Sigmoid colon (tissue), 4 donors: ENCODE measurements around the gene TMC8.

ENCODE experiments used
- CTCF ChIP-seq, 4 experiments: fragments of 450-650 bp in 3 of 4; fragments of 200-600 bp in 1 of 4; IDR thresholded peaks; one replicate each; pipeline ENCODE4 v1.5.1; 2016 to 2019; ENCODE audit warnings: antibody characterized with exemption in 4 of 4, mild to moderate bottlenecking in 3 of 4, moderate library complexity in 2 of 4
- EP300 ChIP-seq, 4 donors: sonication (generic); formaldehyde crosslinking; IDR thresholded peaks; one replicate each; pipeline ENCODE4 v1.6.1; 2017; ENCODE audit warnings: antibody characterized with exemption in 4 of 4
- POLR2A ChIP-seq, 2 donors: fragments of 450-650 bp; IDR thresholded peaks; one replicate each; pipeline ENCODE4 v1.6.1; 2016; ENCODE audit warnings: antibody characterized with exemption in 2 of 2, mild to moderate bottlenecking in 2 of 2, moderate library complexity in 2 of 2
- POLR2AphosphoS5 ChIP-seq, 4 donors: sonication (generic); formaldehyde crosslinking; IDR thresholded peaks; one replicate each; pipeline ENCODE4 v1.6.1; 2017; ENCODE audit warnings: antibody characterized with exemption in 4 of 4

- no peak for TF ChIP-seq EP300 (IDR thresholded peaks at IDR 0.05)
- TF ChIP-seq POLR2A (IDR thresholded peaks at IDR 0.05) = no peak
- TF ChIP-seq CTCF (IDR thresholded peaks at IDR 0.05) = no peak
- TF ChIP-seq POLR2AphosphoS5 (IDR thresholded peaks at IDR 0.05) = no peak
These were observed 34.5 kb upstream of the TMC8 start for GRCh38 chr17:78096093-78096492.
